Loucy (cell line): Measurements from ENCODE around the gene ARID1B.

Experiments used
- CTCF ChIP-seq: fragments of 200-600 bp; sonication (generic); conservative IDR thresholded peaks from 2 replicates; pipeline ENCODE4 v1.5.1; 2014; ENCODE audit warnings: mild to moderate bottlenecking, antibody characterized with exemption, low read length
- EZH2phosphoT487 ChIP-seq: fragments of 200-600 bp; IDR thresholded peaks from 2 replicates; pipeline ENCODE4 v1.6.1; 2018; ENCODE audit warnings: antibody characterized with exemption, mild to moderate bottlenecking, moderate library complexity, borderline replicate concordance

GRCh38 chr6:156760377-156760776, 16.8 kb upstream of the ARID1B start:
- TF ChIP-seq CTCF (no peak), EZH2phosphoT487 (no peak)
